ENCODE measurements around the gene RNU6-7. TPM values are rescaled to one million over a fixed set of nuclear protein-coding genes. Genes with fewer than 3 reads are reported as not detected.

Gene RNU6-7
- total RNA-seq, 1 experiment from 2014 or later = not detected

DNA sequence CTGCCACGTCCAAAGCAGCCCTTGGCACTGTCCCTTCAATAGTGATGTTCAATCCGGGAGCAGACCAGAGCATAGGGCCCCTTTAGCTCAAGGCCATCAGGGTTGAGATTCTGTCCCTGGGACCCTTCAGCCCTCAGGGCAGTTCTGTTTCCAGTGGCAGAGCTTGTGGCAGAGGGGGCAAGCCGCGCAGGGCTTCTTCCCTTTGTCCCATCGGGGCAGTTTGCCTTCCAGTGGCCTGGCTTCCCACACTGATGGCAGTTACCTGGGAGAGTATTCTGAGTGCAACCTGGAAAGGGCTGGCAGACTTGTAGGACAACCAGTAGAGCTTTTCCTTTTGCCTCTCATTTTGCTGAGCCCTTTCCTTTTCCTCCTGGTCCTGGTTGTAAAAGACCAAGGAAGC, 44.9 kb downstream of the RNU6-7 start:
- no peak for DNase-seq
- Histone ChIP-seq H3K9me3 (no peaks in the 10 kb centered on the region), H3K4me3 (ENCODE audit: low read depth, low read length) (no peak overlapping the region), H3K27me3 (replicated peaks; ENCODE audit: control insufficient read depth, insufficient read depth, low read length) (no peaks in the 10 kb centered on the region), H3K4me1 (no peaks in the 10 kb centered on the region), H3K36me3 (ENCODE audit: control insufficient read depth, insufficient read depth, low read length) (no peaks in the 10 kb centered on the region)
- ChIA-PET CTCF (no interaction called here), POLR2A (no interaction called here)
- H3K27ac Mint-ChIP-seq (ENCODE audit: unreplicated experiment) = no peak overlapping the region
- no peaks in the 10 kb centered on the region for H3K36me3 Mint-ChIP-seq (ENCODE audit: insufficient read depth, unreplicated experiment)
- H3K9me3 Mint-ChIP-seq (ENCODE audit: unreplicated experiment) = no peaks in the 10 kb centered on the region
- TF ChIP-seq, protein P1, sequence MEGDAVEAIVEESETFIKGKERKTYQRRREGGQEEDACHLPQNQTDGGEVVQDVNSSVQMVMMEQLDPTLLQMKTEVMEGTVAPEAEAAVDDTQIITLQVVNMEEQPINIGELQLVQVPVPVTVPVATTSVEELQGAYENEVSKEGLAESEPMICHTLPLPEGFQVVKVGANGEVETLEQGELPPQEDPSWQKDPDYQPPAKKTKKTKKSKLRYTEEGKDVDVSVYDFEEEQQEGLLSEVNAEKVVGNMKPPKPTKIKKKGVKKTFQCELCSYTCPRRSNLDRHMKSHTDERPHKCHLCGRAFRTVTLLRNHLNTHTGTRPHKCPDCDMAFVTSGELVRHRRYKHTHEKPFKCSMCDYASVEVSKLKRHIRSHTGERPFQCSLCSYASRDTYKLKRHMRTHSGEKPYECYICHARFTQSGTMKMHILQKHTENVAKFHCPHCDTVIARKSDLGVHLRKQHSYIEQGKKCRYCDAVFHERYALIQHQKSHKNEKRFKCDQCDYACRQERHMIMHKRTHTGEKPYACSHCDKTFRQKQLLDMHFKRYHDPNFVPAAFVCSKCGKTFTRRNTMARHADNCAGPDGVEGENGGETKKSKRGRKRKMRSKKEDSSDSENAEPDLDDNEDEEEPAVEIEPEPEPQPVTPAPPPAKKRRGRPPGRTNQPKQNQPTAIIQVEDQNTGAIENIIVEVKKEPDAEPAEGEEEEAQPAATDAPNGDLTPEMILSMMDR (IDR thresholded peaks at IDR 0.05; ENCODE audit: insufficient read depth in 1 of 2, low read depth in 1 of 2, low read length in 1 of 2, severe bottlenecking in 1 of 2, unreplicated experiment in 1 of 2) = no peak
- H3K4me3 Mint-ChIP-seq (ENCODE audit: unreplicated experiment) = no peak overlapping the region
- no TSS peak for BruUV-seq (replicated peaks)
- H3K27me3 Mint-ChIP-seq (ENCODE audit: insufficient read depth, unreplicated experiment) = no peaks in the 10 kb centered on the region
- intact Hi-C loops (cut with micrococcal nuclease; ENCODE audit: unreplicated experiment) = no loop called here
- no peaks in the 10 kb centered on the region for H3K4me1 Mint-ChIP-seq (ENCODE audit: low read depth, unreplicated experiment)

DNA sequence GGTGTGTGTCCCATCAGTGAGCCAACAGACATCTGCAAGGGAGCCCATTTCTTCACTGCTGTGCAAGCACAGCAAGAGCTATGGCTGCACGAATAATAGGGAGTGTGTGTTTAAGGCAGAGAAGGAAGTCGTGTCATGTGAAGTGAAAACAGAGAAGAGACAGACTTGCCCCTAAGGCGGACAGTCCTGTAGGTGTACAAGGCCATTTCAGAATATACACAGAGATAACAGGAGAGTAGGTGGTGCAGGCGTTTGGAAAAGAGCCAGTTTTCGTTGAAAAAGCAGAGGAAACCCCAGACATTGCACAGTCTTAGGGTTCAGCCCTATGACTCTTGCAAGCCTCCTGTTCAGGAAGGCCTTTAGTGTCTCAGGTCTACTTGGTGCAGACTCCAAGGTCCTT, 47.5 kb downstream of the RNU6-7 start:
- BruUV-seq (replicated peaks) = no TSS peak
- Histone ChIP-seq H3K9me3 (no peaks in the 10 kb centered on the region), H3K36me3 (ENCODE audit: control insufficient read depth, insufficient read depth, low read length) (no peaks in the 10 kb centered on the region), H3K4me1 (no peaks in the 10 kb centered on the region), H3K4me3 (ENCODE audit: low read depth, low read length) (no peak overlapping the region), H3K27me3 (replicated peaks; ENCODE audit: control insufficient read depth, insufficient read depth, low read length) (no peaks in the 10 kb centered on the region)
- TF ChIP-seq, protein P1 (IDR thresholded peaks at IDR 0.05; ENCODE audit: insufficient read depth in 1 of 2, low read depth in 1 of 2, low read length in 1 of 2, severe bottlenecking in 1 of 2, unreplicated experiment in 1 of 2) = no peak
- no peak overlapping the region for H3K4me3 Mint-ChIP-seq (ENCODE audit: unreplicated experiment)
- H3K9me3 Mint-ChIP-seq (ENCODE audit: unreplicated experiment) = no peaks in the 10 kb centered on the region
- H3K4me1 Mint-ChIP-seq (ENCODE audit: low read depth, unreplicated experiment) = no peaks in the 10 kb centered on the region
- ChIA-PET CTCF (interaction anchor here (0.6 kb wide), 1 partner anchor 309 kb away, joined by 4 read pairs; no protein-coding TSS in a partner anchor), POLR2A (no interaction called here)
- no peaks in the 10 kb centered on the region for H3K27me3 Mint-ChIP-seq (ENCODE audit: insufficient read depth, unreplicated experiment)
- no peak overlapping the region for H3K27ac Mint-ChIP-seq (ENCODE audit: unreplicated experiment)
- intact Hi-C loops (cut with micrococcal nuclease; ENCODE audit: unreplicated experiment) = no loop called here
- H3K36me3 Mint-ChIP-seq (ENCODE audit: insufficient read depth, unreplicated experiment) = no peaks in the 10 kb centered on the region
- no peak for DNase-seq

DNA sequence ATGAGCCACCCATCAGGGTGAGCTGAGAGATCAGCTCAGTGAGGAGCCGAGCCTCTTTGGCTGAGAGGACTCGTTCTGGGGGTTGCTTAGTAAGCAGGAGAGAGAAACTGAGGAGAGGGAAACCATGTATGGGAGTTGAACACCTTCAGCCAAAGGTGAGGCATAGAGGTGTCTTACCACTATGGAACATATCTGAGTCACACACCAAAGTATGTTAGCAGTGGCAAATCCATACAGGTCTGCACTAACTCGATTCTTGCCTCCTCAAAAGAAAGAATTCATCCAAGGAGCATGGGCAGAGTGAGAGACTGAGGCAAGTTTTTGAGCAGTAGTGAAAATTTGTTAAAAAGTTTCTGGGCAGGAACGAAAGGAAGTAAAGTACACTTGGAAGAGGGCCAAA, 47.9 kb downstream of the RNU6-7 start:
- no peaks in the 10 kb centered on the region for H3K36me3 Mint-ChIP-seq (ENCODE audit: insufficient read depth, unreplicated experiment)
- H3K9me3 Mint-ChIP-seq (ENCODE audit: unreplicated experiment) = no peaks in the 10 kb centered on the region
- H3K4me3 ChIP-seq (ENCODE audit: low read depth, low read length) = no peak overlapping the region
- H3K36me3 ChIP-seq (ENCODE audit: control insufficient read depth, insufficient read depth, low read length) = no peaks in the 10 kb centered on the region
- no peaks in the 10 kb centered on the region for H3K9me3 ChIP-seq
- H3K4me1 ChIP-seq = no peaks in the 10 kb centered on the region; the same call in 1 of the 2 replicates
- DNase-seq = no peak
- no peaks in the 10 kb centered on the region for H3K27me3 ChIP-seq (replicated peaks; ENCODE audit: control insufficient read depth, insufficient read depth, low read length)
- ChIA-PET POLR2A (no interaction called here), CTCF (interaction anchor here (0.6 to 0.7 kb wide), 2 partner anchors 220 to 309 kb away, joined by 3 to 4 read pairs; no protein-coding TSS in a partner anchor)
- intact Hi-C loops (cut with micrococcal nuclease; ENCODE audit: unreplicated experiment) = loop anchor here (10.0 kb wide), 2 partner anchors 95 to 795 kb away; partner anchors contain the start of gene DTD2
- H3K4me1 Mint-ChIP-seq (ENCODE audit: low read depth, unreplicated experiment) = no peaks in the 10 kb centered on the region
- H3K27me3 Mint-ChIP-seq (ENCODE audit: insufficient read depth, unreplicated experiment) = no peaks in the 10 kb centered on the region
- TF ChIP-seq, protein P1 (IDR thresholded peaks at IDR 0.05; ENCODE audit: insufficient read depth in 1 of 2, low read depth in 1 of 2, low read length in 1 of 2, severe bottlenecking in 1 of 2, unreplicated experiment in 1 of 2) = no peak
- H3K4me3 Mint-ChIP-seq (ENCODE audit: unreplicated experiment) = no peak overlapping the region
- no TSS peak for BruUV-seq (replicated peaks)
- no peak overlapping the region for H3K27ac Mint-ChIP-seq (ENCODE audit: unreplicated experiment)
